Mucosa of descending colon (tissue), 3 donors: Measurements from ENCODE around the gene TNRC6C. TPM values are rescaled to one million over a fixed set of nuclear protein-coding genes. Genes with fewer than 3 reads are reported as not detected.

Source experiments
- ATAC-seq: fragments of 200-7000 bp; cut with Tn5 transposase; one replicate; pipeline ENCODE4 v1.9.1; 2020; ENCODE audit warnings: mild to moderate bottlenecking, moderate library complexity
- DNase-seq, 3 donors: peaks; one replicate each; pipeline ENCODE4 v3.0.0-alpha.2; 2020
- H3K36me3 ChIP-seq: fragments of 200-600 bp; one replicate; pipeline ENCODE4 v1.8.0; 2021; ENCODE audit warnings: low read depth, mild to moderate bottlenecking
- H3K4me1 ChIP-seq: fragments of 200-600 bp; one replicate; pipeline ENCODE4 v1.8.0; 2021; ENCODE audit warnings: low read depth, mild to moderate bottlenecking
- H3K4me3 ChIP-seq: fragments of 200-600 bp; one replicate; pipeline ENCODE4 v1.8.0; 2021; ENCODE audit warnings: mild to moderate bottlenecking
- H3K9me3 ChIP-seq: fragments of 200-600 bp; one replicate; pipeline ENCODE4 v1.8.0; 2021; ENCODE audit warnings: mild to moderate bottlenecking
- CTCF ChIP-seq: fragments of 200-600 bp; IDR thresholded peaks from one replicate; pipeline ENCODE4 v1.8.0; 2022; ENCODE audit warnings: antibody characterized with exemption, mild to moderate bottlenecking
- intact Hi-C, 2 donors: fragments of 100-400 bp; cut with DNase I in 1 of 2; cut with micrococcal nuclease in 1 of 2; formaldehyde crosslinking; loops; one replicate each; pipeline versions ENCODE4 v1.11.0 to v1.11.1; 2022; cut with DNase I, micrococcal nuclease
- total RNA-seq, 3 donors: library from RNA; stranded (reverse); fragmentation: NEBNext Ultra II Directional in 2 of 3; extraction: Animal tissue kit (Norgen Biotek cat#: 25700) in 2 of 3; gene quantifications; one replicate each; pipeline versions ENCODE4 v1.2.1 to v1.2.4, GENCODE V29; 2021 to 2023
- donor health status: DM: no; HTN: no; CAD: no; lungs with moderate emphysema.
- donor health status: DM: no; HTN: no; CAD: no.
- donor health status: DM: no; HTN: yes; CAD: no.

Gene TNRC6C
- total RNA-seq, 3 donors from 2014 or later: 13.7 to 32.6 (median 20.7) TPM

GRCh38 chr17:78013683-78014467 lies 55.4 kb downstream of the TNRC6C start:
- Histone ChIP-seq H3K4me3 (no peak overlapping the region), H3K9me3 (no peaks in the 10 kb centered on the region), H3K36me3 (no peaks in the 10 kb centered on the region), H3K4me1 (peaks cover 6% of the 10 kb centered on the region)
- ATAC-seq (peak; percentile 43), DNase-seq (peak in 1 of 3 donors; percentile 81)
- intact Hi-C loops: loop anchor here (5.0 to 10.0 kb wide), 2 partner anchors 242 to 469 kb away; no protein-coding TSS in a partner anchor
- peak; percentile 41 for TF ChIP-seq CTCF

DNA sequence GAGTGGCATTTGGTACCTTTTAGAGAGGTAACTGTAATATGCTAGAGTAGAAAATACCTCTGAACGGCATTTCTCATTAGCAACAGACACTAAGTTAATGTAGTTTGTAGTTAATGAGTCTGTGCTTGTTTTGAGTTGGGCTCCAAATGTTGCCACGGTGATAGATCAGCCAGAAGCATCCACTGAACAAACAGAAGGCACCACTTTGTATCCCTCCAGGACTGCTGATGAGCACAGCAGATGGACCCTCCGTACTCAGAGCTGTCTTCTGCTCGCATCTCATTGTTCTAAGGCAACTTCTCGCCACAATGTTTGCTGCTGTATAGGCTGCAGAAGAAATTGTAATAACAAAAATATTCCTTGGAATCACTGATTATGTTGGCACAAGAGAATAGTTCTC lies 56.1 kb downstream of the TNRC6C start:
- ATAC-seq (no peak), DNase-seq (no peak)
- H3K4me3 ChIP-seq: no peak overlapping the region
- intact Hi-C loops: loop anchor here (5.0 to 10.0 kb wide), 2 partner anchors 242 to 470 kb away; no protein-coding TSS in a partner anchor
- peaks cover 6% of the 10 kb centered on the region for H3K4me1 ChIP-seq
- no peak for TF ChIP-seq CTCF
- H3K36me3 ChIP-seq: no peaks in the 10 kb centered on the region
- no peaks in the 10 kb centered on the region for H3K9me3 ChIP-seq

DNA sequence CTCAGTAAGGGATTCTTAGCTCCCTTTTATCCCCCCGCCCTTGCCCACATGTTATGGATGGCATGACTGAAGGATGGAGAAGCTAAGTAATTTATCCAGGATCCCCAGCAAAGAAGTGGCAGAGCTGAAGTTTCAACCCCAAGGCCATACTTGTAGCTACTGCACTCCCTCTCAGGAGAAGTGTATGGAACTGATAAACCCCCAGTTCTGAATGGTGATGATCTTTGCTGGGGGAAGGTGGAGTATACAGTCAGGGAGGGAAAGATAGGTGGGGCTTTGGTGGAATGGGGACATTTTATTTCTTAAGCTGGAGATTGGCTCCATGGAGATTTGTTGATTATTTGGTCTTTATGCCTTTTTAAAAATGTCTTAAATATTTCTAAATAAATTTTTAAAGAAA lies 58.3 kb downstream of the TNRC6C start:
- no peak for TF ChIP-seq CTCF
- H3K4me3 ChIP-seq: no peak overlapping the region
- peaks cover 6% of the 10 kb centered on the region for H3K4me1 ChIP-seq
- DNase-seq (no peak), ATAC-seq (no peak)
- no peaks in the 10 kb centered on the region for H3K36me3 ChIP-seq
- H3K9me3 ChIP-seq: no peaks in the 10 kb centered on the region
- intact Hi-C loops: loop anchor here (10.0 kb wide), 1 partner anchor 472 kb away; no protein-coding TSS in a partner anchor

DNA sequence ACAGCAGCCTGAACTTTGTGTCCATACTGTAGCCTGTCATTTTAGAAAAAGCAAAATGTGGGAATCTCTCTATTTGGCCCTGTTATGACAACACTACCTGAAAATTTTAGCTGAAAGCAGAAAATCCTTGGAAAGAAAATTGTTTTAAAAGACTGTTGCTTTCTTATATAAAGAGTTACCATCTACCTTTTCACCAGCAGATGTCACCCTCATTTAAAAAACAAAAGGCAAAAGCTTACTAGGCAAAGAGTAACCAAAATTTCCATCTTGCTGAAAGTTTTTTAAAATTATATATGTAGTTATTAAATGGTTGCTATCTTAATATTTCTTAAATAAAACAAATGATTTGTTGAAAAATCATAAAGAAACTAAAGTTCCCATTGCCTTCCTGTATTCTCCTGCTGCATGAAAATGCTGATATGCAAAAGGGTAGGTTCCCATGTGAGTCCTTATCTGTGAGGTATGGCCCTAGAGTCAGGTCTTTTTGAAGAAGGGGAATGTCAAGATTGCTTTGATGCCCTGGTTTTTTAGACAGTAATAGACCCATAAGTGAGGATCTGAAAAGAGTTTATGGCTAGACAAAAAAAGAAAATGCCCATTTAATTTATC lies 61.0 kb downstream of the TNRC6C start:
- ATAC-seq: no peak
- H3K9me3 ChIP-seq: no peaks in the 10 kb centered on the region
- no peaks in the 10 kb centered on the region for H3K4me1 ChIP-seq
- intact Hi-C loops: loop anchor here (10.0 kb wide), 1 partner anchor 475 kb away; no protein-coding TSS in a partner anchor
- DNase-seq: peak in 1 of 3 donors; percentile 10
- no peaks in the 10 kb centered on the region for H3K36me3 ChIP-seq
- H3K4me3 ChIP-seq: no peak overlapping the region
- no peak for TF ChIP-seq CTCF

DNA sequence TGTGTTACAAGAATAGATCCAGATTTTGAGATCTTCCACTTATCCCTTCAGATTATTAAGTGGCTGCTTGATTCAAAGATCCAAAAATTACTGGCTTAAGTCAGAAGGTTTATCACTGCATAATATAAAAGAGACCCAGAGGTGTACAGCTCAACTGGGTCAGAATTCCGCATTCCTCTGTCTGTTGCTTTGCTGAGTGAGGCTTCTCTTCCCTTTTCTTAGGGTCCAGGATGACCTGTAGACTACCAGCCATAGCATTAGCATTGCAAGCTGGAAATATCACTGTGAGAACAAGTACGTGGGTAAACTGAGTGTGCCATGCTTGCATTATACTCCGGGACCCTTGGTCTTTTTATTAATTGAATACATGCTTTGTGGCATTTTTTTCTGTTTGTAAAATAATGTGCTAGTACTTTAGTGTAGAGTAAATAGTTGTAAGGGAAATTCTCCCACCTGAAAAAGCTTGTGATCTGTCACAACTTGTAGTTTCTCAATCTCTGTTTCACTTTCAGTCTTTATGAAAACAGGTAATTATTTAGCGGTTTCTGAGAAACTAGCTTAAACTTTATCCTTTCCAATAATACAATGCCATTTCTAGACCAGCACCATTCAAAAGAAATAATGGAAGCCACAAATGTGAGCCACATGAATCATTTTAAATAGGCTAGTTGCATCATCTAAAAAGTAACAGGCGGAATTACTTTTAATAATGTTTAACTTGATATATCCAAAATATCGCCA lies 61.6 kb downstream of the TNRC6C start:
- intact Hi-C loops: loop anchor here (10.0 kb wide), 1 partner anchor 475 kb away; no protein-coding TSS in a partner anchor
- ATAC-seq: no peak
- H3K36me3 ChIP-seq: no peaks in the 10 kb centered on the region
- no peaks in the 10 kb centered on the region for H3K4me1 ChIP-seq
- H3K4me3 ChIP-seq: no peak overlapping the region
- DNase-seq: no peak
- H3K9me3 ChIP-seq: no peaks in the 10 kb centered on the region
- no peak for TF ChIP-seq CTCF
